Stimulated activated CD4-positive, alpha-beta T cell treated with anti-CD3 and anti-CD28 coated beads, Interleukin-1b, Interleukin-23, amount 100 ng/mL, for 48 hours (primary cell): ENCODE measurements around the gene KRT79.
"Not testable (repeated sequence)": the region's sequence is repeated elsewhere in the genome, so short reads cannot be mapped to it uniquely, and the experiment has no call there.

ENCODE experiments used
- DNase-seq: peaks from one replicate; pipeline ENCODE4 v3.0.0-alpha.2; 2020

Gene KRT79

GRCh38 chr12:52802442-52802841, 31.7 kb downstream of the KRT79 start:
- DNase-seq, result no peak

DNA sequence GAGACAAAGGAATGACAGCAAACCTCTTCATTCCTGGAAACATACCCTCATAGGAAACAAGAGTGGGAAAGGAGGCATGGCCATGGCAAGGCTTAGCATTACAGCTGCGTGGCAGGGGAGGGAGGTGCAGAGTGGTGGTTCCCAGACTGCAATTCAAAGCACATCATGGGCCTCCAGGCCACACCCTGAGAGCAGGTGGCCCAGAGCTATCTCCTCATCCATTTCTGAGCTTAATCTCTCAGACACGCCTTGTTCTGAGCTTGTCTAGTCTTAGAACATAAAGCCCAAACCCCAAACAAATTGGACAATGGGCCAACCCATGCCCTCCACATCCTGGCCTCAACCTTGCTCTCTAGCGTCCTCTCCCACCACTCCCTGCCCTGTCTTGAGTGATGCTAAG, 32.3 kb downstream of the KRT79 start:
- DNase-seq, result no peak

GRCh38 chr12:52800259-52800917, 33.7 kb downstream of the KRT79 start:
- DNase-seq, result no peak

- DNase-seq, result no peak
These were observed 34.5 kb downstream of the KRT79 start for GRCh38 chr12:52799505-52800211.

GRCh38 chr12:52798671-52799504, 35.2 kb downstream of the KRT79 start:
- no peak for DNase-seq

- no peak for DNase-seq
These were observed 36.0 kb downstream of the KRT79 start for GRCh38 chr12:52798003-52798670.

DNA sequence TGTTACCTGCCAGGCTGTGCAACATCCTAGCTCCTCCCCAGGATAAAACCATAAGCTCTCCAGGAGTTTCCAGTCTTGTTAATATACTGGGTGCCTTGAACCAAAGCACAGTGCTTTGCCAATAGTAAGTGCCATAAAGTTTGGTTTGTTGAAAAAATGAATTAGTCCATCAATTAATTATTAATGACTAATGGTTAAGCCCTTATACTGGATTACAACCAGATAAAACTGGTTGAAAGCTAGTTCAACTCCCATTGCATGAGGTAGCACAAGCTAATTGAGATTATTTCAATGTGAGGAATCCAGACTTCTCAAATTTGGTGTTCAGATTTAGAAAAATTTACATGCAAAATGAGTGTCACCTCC, 36.6 kb downstream of the KRT79 start:
- DNase-seq, result no peak

GRCh38 chr12:52796839-52797528, 37.1 kb downstream of the KRT79 start:
- no peak for DNase-seq

- no peak for DNase-seq
These were observed 37.7 kb downstream of the KRT79 start for GRCh38 chr12:52796429-52796794.

DNA sequence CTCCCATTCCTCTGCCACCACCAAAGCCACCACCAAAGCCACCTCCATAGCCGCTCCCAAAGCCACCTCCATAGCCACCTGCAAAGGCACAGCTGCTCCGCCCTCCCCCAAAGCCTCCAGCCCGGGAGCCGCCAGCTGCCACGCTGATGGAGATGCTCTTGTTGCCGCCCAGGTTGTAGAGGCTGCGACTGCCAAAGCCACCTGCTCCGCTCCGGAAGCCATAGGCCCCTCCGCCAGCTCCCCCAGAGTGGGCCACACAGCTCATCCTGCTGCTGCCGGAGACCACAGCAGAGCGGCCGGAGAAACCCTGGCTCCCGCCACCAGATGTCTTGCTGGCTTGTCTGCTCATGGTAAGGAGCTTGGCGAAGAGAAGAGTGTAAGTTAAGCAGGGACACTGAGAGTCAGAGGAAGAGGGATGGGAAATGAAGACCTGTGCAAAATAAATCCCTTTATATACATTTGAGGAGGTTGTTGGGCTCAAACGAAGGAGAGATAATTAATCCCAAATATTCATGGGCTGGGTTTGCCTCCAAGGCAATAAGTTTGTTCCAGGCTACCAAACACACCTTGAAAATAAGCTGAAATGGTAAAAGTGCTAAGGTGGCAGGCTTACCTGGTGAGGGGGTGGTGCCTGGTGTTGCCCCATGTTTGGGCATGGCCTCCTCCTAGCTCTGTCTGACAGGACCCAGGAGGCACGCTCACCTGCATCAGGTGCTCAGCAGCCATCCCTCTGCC, 38.2 kb downstream of the KRT79 start, which contains the start of gene KRT3:
Gene KRT3 (minus strand): TSS at position 424 of the 735 bp plus-strand sequence. CDS start 75 bp downstream, at position 349.
- DNase-seq, result no peak

DNA sequence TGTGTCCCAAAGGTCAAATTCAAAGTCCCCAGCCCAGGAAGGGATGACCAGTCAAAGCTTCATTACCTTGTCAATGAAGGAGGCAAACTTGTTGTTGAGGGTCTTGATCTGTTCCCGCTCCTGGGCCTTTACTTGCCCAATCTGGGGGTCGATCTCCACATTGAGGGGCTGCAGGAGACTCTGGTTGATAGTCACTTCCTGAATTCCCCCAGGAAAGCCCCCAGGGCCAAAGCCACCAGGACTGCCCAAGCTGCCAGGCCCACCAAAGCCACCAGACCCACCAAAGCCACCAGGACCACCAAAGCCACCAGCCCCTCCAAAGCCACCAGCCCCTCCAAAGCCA, 38.8 kb downstream of the KRT79 start:
- not testable (repeated sequence) for DNase-seq

- no peak for DNase-seq
These were observed 39.4 kb downstream of the KRT79 start for GRCh38 chr12:52794479-52795331.

DNA sequence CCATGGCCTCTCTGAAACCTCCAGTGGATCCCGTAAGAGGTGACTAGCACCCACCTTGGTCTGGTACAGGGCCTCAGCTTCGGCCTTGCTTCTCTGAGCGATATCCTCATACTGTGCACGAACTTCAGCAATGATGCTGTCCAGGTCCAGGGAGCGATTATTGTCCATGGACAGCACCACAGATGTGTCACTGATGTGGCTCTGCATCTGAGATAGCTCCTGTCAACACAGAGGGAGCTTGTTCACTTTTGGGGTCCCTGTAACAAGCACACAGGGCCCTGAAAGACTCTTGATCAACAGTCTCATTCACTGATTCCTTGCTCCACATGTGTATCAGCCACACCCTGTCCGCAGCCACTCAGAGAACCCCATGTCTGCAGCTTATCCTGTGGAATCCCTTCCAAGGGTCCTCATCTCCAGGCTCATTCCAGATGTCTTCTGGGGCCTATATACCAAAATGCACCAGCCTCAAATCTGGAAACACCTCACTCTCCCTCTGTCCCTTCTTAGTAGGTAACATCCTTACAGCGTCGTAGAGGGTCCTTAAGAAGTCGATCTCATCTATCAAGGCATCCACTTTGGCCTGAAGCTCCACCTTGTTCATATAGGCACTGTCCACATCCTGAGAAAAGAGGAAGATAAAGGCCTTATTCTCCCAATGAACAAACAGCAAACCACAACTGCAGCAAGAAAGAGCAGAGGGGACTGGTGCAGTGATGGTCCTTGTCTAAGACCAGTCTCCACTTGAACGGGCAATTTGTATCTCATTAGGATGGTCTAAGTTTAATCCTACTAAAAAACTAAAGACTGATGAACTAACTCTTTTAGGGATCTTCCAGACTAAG, 41.7 kb downstream of the KRT79 start:
- DNase-seq, result no peak

DNA sequence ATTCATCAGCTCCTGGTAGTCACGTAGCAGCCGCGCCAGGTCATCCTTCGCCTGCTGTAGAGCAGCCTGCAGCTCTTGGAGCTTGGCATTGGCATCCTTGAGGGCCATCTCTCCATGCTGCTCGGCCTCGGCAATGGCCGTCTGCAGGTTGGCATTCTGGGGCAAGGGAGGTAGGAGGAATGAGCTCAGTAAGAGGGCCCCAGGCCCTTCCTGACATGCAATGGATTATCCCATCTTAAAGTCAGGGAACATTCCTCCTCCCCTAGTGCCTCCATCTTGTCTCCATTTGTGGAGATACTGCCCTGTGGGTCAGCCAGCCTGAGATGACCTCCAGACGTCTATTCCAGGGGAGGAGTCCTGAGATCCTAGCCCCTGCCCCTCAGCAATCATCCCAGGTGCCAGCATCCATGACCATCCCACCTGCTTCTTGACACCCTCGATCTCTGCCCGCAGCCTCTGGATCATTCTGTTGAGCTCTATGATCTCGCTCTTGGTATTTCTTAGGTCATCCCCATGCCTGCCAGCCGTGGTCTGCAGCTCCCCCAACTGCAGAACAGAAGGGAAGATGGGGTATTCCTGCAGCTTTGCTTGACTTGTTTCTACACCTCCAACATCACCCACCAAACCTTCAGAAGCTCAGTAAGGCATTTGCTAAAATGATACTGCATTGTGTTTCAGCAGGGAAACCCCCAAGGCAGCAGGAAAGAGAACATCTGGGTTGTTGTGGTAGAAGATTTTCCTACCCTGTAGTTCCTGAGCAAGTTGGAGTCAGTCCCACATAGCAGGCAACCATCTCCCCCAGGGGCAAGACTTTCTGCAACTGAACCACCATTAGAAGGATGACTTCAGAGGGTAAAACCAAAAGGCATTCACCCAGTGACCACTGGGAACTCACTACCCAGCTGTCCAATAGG, 42.6 kb downstream of the KRT79 start:
- no peak for DNase-seq

GRCh38 chr12:52790427-52791270, 43.5 kb downstream of the KRT79 start:
- no peak for DNase-seq

DNA sequence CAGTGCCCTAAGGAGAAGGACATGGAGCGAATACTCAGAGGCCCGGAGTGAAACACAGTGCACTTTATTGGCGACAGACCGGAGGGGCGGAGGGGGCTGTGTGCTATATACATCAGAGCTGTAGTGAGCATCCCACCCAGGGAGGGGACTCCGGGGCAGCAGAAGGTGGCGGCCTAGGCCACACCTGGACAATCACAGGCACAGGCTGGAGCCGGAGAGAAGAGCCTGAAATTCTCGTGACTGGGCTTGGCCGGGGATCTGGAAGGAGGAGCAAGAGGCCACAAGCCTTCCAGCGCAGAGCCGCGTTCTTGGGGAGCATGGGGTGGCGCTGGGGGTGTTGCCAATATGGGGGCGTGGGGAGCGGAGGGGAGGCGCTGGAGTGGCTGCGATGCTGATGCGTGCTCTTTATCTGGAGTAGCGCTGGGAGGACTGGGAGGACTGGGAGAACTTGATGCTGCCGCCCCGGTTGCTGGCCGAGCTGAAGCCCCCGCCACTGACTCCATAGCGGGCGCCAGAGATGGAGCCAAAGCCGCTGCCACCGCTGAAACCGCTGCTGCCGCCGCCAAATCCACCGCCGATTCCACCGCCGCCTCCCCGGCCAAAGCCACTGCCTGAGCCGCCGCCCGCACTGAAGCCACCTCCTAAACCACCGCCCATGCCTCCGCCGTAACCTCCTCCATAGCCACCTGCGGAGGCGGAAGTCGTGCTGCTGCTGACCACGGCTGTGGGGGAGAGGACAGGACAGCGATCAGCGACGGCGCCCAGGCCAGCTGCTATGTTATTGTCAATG, 44.3 kb downstream of the KRT79 start:
- no peak for DNase-seq
